GM19043 (cell line): Measurements from ENCODE around the gene CARNS1.
"Not testable (repeated sequence)": the region's sequence is repeated elsewhere in the genome, so short reads cannot be mapped to it uniquely, and the experiment has no call there.

Experiments
- ATAC-seq: cut with Tn5 transposase; IDR thresholded peaks from one replicate; pipeline ENCODE4 v1.9.1; 2021; ENCODE audit warnings: low read depth; ENCODE audit not compliant: unreplicated experiment

Gene CARNS1

DNA sequence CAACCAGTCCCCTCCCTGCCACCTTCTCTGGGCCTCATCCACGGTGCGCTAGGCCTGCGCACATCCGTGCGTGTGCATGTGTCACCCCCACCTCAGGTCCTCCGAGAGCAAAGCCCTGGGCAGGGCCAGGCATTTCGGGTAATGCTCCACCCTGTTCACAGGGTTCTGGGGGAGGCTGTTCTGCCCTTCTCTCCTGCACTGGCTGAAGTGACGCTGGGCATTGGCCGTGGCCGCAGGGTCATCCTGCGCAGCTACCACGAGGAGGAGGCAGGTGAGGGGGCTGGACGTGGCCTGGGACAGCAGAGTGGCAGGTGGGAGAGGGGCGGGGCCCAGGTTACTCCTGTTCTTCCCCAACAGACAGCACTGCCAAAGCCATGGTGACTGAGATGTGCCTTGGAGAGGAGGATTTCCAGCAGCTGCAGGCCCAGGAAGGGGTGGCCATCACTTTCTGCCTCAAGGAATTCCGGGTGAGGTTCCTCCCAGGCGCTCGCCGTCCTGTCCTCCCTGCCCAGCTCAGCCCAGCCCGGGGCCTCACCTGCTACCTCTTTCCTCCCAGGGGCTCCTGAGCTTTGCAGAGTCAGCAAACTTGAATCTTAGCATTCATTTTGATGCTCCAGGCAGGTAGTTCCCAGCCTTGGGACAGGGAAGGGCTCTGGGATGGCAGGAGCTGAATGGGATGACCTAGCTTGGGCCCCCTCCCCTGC is 19.8 kb upstream of the CARNS1 start:
- no peak for ATAC-seq

DNA sequence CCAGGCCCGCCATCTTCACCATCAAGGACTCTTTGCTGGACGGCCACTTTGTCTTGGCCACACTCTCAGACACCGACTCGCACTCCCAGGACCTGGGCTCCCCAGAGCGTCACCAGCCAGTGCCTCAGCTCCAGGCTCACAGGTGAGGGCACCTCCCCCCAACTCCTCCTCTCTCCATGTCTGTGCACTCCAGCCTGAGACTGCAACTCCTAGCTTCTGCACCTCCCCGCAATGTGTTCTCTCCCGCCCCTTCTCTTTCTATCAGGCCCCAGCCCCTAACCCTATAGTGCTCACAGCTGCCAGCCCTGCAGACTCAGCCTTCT is 19.3 kb upstream of the CARNS1 start:
- ATAC-seq, result no peak

DNA sequence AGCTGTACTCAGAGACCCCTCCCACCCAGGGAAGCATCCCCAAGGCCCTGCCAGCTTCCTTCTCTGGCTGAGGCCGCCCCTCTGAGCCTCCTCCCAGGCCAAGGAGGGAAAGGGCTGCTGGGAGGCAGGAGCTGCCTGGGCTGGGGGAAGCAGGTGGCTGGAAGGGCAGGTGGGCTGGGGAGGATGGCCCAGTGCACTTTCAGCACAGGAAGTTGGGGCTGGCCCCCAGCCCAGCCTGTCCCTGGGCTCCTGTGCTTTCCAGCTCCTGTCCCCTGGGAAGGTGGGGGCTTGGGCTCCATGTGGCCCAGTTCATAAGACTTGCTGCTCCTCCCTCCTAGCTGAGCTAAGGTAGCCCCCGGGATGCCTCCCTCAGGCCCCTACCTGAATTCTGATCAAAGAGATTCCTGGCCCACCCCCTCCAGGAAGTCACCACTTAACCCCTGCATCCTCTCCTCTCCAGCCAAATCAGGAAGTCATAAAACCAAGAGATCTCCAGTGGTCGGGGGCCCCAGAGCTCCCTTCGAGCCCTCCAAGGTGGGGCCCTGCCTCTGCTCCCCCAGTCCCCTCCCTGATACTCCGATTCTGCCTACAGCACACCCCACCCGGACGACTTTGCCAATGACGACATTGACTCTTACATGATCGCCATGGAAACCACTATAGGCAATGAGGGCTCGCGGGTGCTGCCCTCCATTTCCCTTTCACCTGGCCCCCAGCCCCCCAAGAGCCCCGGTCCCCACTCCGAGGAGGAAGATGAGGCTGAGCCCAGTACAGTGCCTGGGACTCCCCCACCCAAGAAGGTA is 18.7 kb upstream of the CARNS1 start:
- ATAC-seq, result no peak

DNA sequence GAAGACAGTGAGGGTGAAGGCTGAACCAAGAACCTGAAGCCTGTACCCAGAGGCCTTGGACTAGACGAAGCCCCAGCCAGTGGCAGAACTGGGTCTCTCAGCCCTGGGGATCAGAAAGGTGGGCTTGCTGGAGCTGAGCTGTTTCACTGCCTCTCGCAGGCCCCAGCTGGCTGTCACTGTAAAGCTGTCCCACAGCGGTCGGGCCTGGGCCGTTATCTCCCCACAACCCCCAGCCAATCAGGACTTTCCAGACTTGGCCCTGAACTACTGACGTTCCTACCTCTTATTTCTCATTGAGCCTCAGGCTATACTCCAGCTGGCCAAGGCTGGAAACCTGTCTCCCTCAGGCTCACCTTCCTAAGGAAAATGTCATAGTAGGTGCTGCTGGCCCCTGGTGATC is 17.9 kb upstream of the CARNS1 start:
- ATAC-seq, result no peak

DNA sequence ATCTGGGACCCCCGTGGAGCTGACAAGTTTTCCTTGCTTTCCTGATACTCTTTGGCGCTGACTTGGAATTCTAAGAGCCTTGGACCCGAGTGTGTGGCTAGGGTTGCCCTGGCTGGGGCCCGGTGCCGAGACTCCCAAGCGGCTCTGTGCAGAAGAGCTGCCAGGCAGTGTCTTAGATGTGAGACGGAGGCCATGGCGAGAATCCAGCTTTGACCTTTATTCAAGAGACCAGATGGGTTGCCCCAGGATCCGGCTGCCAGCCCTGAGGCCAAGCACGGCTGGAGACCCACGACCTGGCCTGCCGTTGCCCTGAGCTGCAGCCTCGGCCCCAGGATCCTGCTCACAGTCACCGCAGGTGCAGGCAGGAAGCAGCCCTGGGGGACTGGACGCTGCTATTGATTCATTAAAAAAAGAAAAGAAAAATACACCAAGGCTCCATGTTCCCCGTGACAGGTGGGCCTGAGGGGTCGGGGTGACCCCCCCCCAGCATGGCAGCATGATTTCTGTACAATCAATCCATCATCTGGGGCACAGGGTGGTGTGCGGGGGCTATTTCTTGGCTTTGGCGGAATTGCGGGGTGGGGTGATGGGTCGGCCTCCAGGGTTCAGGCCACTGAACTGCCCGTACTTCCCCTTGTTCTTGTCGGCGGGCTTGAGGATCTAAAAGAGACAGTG is 17.4 kb upstream of the CARNS1 start:
- ATAC-seq, result no peak

DNA sequence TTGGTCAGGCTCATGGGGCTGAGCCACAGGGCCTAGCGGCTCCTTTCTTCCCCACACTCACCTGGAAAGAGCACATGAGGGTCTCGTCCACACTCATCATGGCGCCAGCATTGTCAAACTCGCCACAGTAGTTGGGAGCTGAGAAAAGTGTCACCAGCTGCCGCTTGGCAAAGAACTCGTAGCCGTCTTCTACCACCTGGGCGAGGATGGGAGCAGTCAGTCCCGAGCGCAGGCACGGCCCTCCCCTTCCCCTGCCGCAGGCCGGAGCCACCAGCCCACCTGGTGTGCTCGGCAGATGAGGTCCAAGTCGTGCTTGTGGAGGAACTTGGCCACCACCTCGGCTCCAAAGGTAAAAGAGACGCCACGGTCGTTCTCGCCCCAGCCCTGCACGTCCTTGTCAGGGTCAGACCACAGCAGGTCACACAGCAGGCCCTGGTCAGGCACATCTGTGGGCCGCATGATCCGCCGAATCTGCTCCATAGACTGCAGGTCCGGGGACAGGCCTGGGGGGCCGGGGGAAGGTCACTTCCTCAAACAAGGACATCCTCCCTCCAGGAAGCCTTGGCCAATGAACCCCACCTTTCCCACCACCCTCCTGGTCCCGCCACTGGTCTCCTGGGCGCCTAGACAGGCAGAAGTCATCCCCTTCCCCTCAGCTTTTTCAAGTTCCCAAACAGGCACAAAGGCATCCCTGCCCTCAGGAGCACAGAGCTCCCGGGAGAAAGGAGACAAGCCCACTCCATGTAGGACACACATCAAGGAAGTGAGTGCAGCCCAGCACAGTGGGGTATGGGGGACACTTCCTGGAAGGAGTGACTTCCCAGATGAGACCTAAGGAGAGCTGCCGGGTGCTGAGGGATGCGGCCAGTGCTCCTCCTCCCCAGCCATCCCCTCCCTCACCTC is 16.6 kb upstream of the CARNS1 start:
- no peak for ATAC-seq

DNA sequence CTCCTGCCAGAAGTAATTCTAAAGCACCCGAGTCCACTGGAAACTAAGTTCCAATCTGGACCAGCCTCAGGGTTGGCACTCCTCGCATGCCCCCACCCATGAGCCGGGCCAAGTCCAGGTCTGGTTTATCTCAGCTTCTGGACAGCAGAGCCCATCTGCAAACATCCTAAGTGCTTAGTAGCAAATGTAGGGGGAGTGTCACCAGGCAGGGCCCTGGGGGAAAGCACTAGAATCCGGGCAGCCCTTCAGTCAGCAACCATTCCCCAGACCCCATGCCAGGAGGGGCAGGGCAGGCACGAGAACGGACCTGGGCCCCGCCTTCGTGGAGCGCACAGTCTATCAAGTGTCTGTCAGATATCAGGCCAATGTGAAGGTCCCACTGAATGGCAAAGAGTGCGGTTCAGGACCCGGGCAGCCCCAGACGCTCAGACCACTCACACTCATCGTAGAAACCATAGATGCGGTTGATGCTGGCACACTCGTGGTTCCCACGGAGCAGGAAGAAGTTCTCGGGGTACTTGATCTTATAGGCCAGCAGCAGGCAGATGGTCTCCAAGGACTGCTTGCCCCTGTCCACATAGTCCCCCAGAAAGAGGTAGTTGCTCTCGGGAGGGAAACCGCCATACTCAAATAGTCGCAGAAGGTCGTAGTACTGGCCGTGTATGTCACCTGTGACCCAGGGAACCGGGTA is 15.1 kb upstream of the CARNS1 start:
- ATAC-seq, result no peak

DNA sequence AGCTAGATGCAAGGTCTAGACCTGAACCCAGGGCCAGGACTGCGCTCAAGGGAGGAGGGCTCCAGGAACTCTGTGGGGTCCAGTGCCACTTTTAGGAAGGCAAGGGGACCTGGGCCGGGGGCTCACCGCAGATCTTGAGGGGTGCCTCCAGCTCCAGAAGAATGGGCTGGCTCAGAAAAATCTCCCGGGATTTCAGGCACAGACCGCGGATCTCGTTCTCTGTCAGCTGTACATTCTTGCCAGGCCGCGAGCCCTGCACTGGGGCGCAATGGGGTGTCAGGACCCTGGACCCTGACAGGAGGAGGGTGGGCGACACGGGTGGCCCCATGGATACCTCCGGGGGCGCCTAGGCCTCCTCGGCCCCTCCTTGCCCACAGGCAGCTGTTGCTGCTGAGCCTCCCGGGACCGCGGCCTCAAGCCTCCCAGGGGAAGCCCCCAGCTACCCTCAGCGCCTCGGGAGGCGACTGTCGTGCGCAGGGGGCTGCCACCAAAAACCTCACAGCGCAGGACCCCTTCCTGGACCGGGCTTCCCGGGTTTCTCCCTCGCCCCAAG is 14.5 kb upstream of the CARNS1 start:
- ATAC-seq, result peak; percentile 6

DNA sequence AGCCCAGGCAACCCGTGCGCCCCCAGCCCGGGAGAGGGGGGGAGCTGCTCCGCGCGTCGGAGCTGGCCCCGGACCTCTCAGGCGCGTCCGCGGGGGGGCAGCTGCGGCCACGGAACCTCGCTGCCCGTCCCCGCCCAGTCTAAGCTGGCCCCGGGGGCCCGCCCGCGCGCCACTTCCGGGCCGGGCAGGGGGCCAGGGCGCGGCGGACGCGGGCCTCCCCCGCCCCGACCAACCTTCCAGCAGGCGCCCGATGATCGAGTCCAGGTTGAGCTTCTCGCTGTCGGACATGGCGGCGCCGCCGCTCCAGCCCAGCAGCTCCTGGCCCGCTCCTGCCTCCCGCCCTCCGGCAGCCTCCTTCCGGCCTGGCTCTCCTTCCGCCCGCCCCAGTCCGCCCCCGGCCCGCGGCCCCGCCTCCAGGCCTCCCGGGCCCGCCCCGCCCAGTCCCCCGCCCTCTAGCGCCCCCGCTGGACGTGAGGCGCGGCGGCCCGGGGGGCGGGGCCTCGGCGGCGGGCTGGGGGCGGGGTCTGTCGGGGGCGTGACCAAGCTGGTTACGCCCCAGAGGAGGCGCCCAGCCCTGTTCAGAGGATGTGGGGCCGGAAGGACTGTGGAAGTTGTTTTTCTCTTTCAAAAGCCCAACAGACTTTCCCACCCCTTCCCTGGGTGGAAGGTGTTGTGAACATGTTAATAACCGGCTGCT is 13.8 kb upstream of the CARNS1 start, which contains the start of gene PPP1CA:
TSS of gene PPP1CA (minus strand) at position 364 of the 697 bp plus-strand sequence. CDS start at position 288, 76 bp downstream.
- ATAC-seq, result peak; percentile 47

DNA sequence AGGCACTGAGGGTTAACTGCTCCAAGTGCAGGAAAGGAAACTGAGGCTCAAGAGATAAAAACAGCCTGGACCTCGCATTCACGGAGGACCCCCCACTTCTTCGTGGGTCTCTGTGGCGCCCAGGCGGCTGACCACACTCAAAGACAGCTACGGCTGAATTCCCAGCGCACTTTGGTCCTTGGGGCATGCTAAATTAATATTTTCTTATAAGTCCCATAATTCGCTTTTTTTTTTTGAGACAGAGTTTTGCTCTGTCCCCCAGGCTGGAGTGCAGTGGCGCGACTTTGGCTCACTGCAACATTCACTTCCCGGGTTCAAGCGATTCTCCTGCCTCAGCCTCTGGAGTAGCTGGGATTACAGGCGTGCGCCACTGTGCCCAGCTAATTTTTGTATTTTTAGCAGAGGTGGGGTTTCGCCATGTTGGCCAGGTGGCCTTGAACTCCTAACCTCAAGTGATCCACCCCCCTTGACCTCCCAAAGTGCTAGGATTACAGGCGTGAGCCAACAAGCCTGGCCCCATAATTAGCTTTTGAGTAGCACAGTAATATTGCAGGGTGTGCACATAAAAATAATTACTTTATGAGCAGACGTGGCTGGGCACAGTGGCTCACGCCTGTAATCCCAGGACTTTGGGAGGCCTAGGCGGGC is 13.2 kb upstream of the CARNS1 start:
- ATAC-seq, result not testable (repeated sequence)

DNA sequence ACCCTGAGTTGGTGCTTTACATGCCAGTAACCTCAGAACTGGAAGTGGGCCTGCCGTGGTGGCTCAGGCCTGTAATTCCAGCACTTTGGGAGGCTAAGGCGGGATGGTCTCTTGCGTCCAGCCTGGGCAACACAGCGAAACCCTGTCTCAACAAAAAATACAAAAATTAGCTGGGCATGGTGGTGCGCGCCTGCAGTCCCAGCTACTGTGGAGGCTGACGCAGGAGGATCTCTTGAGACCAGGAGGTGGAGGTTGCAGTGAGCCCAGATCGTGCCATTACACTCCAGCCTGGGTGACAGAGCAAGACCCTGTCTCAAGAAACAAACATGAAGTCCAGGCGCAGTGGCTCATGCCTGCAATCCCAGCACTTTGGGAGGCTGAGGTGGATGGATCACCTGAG is 12.4 kb upstream of the CARNS1 start:
- not testable (repeated sequence) for ATAC-seq

DNA sequence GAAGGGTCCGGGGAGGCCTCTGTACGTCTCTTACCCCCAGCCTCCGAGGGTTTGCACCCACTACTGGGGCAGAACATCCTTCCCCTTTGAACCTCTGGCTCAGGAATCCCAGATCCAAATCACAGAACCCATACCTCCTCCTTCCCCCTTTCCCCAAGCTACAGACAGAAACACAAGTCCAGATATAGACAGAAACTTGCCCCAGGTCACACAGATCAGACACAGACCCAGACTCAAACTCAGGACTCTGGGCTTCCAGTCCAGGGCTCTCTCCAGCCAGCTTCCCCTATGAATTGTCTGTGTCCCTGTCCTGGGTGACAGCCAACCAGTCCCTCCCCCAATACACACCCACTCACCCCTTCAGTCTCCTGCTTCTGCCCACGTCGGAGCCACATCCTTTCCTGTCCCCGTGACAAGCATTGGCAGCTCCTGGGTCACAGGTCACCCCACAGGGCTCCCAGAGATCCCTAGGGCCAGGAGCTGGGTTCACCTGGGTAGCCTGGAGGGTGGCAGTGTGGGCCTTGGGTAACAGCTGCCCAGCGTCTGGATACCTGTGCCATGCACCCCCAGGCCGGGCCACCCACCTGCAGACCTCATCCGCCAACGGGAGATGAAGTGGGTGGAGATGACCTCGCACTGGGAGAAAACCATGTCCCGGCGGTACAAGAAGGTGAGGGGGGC is 10.8 kb upstream of the CARNS1 start:
- no peak for ATAC-seq

DNA sequence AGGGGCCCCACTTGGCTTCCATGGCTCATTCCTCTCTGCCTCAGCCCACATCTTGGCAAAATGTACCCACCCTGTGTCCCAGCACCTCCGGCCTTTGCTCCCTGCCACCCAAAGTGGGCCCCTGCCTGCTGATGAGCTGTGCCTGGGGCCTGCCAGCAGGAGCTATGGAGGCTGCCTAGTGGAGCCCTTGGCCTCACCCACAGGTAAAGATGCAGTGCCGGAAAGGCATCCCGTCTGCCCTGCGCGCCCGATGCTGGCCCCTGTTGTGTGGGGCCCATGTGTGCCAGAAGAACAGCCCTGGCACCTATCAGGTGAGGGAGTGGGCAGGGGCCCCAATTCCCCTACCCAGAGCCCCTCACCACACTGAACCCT is 10.3 kb upstream of the CARNS1 start:
- ATAC-seq, result no peak

DNA sequence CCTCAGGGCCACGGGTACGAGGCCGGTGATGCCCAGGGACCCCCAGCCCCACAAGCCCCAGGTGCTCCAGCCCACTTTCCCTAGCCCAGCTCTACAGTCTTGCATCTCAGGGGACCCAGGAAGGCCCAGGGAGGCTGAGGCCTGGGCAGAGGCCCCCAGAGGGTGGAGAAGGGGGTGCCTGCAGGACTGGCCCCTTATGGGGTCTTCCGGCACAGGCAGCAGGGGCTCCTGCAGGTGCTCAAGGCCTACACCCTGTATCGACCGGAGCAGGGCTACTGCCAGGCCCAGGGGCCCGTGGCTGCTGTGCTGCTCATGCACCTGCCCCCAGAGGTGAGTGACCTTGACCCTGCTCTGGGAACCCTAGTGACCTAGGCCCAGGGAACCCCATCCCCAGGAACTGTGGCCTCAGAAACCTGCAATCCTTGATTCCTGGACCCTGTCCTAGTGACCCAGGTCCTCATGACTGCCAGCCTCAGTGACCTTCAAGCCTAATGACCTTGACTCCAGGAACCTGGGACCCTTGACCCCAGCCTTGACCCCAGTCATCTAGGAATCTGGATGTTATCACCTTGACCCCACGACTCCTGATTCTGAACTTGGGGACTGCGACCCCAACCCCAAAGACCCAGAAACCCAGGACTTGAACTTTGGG is 9.7 kb upstream of the CARNS1 start:
- no peak for ATAC-seq

DNA sequence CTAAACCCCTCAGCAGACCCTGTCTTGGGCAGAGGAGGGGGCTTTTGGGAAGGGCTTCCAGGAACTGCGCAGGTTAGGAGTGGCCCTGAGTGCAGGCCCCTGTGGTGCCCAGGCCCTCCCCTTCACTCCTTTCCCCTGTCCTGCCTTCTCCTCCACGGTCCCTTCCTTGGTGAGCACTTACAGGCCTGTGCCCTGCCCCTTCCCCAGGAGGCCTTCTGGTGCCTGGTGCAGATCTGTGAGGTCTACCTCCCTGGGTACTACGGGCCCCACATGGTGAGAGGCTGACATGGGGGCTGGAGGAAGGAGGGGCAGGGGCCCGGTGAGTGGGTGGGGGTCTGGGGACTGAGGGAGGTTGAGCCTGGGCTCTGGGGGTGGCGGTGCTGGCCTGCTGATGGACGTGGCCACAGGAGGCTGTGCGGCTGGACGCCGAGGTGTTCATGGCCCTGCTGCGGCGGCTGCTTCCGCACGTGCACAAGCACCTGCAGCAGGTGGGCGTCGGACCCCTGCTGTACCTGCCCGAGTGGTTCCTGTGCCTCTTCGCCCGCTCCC is 9.0 kb upstream of the CARNS1 start:
- ATAC-seq, result no peak

DNA sequence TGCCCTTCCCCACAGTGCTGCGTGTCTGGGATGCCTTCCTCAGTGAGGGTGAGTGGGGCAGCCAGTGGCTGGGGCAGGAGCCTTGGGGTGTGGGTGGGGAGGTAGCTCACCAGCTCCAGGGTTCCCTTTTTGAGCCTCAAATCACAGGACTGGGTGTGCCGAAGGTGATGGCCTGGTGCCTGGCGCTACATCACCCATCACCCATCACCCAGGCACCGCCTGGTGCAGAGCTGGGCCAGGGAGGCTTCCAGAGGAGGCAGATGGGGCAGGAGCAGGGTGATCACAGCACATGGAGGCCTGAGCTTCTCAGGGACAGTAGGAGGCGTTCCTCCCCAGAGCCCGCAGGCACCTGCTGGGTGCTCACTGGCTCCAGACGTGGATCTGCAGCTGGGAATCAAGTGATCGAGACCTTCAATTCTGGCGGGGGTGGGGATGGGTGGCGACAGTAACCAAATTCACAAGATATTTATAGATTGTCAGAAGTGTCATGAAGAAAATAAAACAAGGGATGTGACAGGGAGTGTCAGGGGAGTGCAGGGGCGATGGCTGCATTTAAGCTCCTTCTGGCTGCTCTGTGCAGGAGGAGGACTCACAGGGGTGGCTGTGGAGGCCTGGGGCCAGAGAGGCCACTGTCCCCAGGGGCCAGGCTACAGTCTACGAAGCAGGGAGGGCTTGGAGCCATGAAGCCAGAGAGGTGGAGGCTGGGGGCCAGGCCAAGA is 8.3 kb upstream of the CARNS1 start:
- ATAC-seq, result no peak

DNA sequence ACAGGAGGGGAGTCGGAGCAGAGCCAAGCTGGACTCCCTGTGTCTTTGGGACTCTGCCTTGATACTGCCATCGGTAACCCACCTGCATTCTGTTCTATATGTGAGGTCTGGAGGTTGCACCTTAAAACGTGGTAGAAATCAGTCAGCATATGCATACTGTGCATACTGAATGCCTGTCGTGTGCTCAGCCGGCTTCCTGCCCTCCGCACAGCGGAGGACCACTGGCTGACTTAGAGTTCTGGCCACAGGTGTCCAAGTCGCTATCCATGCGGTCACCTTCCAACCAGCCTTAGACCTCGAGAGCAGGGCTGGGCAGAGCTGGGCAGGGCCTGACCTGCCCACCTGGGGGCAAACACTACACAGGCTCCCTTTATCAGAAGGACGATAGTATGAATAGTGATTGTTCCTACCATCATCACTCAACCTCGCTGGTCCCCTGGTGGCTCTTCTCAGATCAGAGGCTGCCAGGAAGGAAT is 7.8 kb upstream of the CARNS1 start:
- ATAC-seq, result no peak
